DMS 273 (cell line): ENCODE data around the gene GDF15.
A peak's percentile ranks its signal among the peaks of the same experiment; 100 is the strongest.
"Not testable (repeated sequence)": the region's sequence is repeated elsewhere in the genome, so short reads cannot be mapped to it uniquely, and the experiment has no call there.

ENCODE experiments used
- DNase-seq: peaks from one replicate; lab custom pipeline; 2025; ENCODE audit not compliant: unreplicated experiment; lab: John Stamatoyannopoulos, UW

The GDF15 gene

DNA sequence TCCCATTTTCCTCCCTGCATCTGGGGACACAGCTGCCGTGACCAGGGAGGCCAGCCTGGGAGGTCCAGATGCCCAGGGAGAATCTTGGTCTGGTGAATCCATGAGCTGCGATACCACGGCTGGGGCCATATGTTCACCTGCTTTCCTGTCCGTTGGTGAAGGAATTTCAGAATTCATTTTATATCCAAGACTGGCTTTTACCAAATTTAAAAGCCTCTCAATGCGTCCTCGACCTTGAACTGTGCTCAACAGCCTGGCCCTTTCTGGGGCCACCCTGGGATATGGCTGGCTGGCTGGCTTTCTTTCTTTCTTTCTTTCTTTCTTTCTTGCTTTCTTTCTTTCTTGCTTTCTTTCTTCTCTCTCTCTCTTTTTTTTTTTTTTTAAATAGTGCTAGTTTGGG, 22.2 kb upstream of the GDF15 start:
- peak; percentile 53 for DNase-seq

DNA sequence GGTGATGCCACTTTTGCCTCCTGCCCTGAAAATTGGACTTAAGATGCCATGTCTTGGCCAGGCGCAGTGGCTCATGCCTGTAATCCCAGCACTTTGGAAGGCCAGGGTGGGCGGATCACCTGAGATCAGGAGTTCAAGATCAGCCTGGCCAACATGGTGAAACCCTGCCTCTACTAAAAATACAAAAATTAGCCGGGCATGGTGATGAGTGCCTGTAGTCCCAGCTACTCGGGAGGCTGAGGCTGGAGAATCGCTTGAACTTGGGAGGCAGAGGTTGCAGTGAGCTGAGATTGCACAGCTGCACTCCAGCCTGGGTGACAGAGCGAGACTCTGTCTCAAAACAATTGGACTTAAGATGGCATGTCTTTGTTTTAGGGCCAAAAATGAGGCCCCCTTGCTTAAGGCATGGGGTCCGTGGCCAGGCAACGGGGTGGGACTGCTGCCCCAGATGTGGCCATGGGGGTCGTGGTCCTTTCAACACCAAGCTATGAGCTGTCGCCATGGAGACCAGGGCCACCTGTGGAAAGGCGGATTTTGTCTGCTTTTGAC, 21.6 kb upstream of the GDF15 start:
- not testable (repeated sequence) for DNase-seq

DNA sequence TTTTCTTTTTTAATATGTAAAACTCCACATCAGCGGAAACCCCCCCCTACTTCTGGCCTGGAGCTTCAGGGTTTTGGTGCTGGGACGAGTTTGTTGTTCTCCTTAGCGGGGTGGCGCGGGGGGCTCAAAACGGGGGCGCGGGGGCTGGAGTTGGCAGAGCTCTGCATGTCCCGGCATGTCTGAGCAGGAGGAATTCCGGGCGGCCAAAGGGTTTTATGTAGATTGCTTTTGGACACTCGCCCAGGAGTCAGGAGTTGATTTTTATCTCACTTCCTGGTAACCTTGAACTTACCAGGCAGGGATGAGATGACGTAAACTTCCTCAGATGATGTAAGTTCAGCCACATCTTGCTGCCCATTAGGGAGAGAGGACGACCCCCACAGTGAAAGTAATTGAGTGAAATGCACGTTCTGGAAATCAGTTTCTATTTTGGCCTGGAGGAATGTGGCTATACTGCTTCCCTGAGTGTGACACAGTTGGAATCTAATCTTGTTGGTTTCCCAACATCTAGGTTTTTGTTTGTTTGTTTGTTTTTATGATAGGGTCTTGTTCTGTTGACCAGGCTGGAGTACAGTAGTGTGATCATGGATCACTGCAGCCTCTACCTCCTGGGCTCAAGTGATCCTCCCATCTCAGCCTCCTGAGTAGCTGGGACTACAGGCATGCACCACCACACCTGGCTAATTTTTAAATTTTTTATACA, 21.0 kb upstream of the GDF15 start:
- peak; percentile 94 for DNase-seq

DNA sequence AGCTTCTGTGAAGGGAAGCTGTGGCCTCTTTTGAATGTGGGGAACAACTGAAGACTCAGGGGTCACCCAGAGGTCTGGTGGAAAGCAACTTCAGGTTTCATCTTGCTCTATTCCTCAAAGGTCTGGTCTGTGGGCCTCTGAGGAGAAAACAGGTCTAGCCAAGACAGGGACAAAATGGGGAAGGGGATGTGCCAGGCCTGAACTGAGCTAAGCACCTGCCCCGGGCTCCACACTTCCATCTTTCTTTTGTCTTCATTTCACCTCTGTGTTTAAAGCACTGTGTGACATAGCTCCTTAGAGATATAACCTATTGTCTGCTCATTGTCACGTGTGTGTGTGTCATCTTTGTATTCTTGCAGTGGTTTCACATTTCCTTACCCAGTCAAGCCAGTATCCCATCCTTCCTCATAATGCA, 19.9 kb upstream of the GDF15 start:
- DNase-seq, result no peak

DNA sequence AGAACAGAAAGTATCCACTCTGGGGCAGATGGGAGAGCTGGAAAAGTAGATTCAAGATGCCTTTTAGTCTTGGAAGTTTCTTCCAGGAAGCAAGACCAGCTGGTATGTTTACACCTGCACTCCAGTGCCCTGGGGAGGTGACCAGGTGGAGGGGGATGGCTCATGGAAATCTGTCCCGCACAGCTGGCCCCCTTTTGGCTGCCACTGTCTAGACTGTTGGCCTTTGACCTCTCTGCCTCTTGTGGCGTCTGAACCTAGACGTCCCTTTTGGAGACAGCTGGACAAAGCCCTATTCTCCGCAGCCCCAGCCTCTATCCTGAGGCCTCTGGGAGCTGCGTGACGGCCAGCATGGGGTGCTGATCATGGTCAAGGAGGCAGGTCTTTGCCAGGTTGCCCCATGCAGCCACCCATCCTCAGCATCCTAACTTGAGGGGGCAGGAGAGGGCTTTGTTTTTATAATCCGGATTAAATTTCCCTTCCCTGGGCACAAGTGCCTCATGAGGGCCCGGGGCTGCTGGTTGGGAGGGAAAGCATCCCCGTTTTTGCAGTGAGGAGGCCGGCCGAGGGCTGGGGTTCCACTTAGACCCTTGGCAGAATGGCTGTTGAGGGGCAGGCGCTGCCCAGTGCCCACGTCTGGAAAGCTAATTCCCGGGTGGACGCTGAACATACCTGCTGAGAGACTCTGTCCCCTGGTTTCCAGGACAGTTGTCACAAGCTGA, 17.3 kb upstream of the GDF15 start:
- no peak for DNase-seq

DNA sequence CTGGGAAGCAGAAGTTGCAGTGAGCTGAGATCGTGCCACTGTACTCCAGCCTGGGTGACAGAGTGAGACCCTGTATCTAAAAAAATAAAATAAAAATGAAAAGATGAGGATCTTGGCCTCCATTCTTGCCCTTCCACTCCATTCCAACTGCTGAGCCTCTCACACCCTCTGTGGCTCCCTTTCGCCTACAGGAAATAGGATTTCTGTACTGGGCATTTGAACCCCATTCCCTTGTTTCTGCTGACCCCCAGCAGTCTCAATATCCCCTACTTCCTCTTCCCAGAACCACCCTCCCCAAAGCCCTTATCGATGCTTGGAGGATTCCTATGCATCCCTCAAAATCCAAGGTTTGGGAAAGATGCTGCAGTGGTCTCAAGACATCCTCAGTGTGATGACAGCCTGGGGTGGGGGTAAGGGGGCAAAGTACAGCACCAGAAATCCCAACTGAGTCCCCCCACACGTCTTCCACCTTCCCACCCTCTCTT, 12.5 kb upstream of the GDF15 start:
- DNase-seq, result no peak

DNA sequence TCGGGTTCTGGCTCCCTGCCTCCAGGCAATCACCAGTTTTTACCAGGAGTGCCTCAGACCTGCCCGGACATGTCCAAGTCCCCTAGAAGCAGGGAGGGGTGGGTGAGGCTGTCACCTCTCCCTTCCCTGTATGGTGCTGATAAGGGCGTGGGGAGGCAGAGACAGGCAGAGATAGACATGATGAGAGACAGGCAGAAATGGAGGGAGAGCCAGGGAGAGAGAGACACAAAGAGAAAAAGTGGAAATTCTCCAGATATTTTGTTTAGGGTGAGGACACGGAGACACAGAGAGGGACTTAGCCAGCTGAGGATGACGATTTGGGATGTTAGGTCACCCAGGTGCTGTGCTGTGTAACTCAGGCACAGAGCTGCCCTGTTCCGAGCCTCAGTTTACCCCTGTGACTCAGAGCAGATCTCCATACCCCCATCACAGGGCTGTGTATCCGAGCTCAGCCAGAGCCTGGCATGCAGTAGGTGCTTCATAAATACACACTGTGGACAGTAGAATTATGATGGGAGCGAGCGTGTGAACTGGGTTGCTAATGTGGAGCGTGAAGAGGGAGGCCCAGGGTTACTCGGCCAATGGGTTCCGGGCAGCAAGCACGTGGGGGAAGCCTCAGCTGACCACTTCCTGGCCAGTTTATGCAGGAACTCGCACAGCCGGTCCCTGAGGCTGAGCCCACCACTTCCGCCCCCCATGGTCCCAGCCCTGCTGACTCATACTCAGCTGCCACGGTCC, 11.9 kb upstream of the GDF15 start:
- peak; percentile 56 for DNase-seq

DNA sequence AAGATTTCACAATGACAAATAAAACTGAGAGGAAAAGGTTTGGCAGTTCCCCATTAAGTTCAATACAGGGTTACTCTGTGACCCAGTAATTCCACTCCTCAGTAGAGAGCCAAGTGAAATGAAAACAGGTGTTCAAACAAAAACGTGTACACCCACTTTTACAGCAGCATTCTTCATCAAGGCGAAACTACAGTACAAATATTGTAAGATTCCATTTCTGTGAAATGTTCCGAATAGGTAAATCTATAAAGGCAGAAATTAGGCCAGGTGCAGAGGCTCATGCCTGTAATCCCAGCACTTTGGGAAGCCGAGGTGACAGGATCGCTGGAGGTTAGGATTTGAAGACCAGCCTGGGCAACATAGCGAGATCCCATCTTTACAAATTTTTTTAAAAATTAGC, 8.9 kb upstream of the GDF15 start:
- no peak for DNase-seq

DNA sequence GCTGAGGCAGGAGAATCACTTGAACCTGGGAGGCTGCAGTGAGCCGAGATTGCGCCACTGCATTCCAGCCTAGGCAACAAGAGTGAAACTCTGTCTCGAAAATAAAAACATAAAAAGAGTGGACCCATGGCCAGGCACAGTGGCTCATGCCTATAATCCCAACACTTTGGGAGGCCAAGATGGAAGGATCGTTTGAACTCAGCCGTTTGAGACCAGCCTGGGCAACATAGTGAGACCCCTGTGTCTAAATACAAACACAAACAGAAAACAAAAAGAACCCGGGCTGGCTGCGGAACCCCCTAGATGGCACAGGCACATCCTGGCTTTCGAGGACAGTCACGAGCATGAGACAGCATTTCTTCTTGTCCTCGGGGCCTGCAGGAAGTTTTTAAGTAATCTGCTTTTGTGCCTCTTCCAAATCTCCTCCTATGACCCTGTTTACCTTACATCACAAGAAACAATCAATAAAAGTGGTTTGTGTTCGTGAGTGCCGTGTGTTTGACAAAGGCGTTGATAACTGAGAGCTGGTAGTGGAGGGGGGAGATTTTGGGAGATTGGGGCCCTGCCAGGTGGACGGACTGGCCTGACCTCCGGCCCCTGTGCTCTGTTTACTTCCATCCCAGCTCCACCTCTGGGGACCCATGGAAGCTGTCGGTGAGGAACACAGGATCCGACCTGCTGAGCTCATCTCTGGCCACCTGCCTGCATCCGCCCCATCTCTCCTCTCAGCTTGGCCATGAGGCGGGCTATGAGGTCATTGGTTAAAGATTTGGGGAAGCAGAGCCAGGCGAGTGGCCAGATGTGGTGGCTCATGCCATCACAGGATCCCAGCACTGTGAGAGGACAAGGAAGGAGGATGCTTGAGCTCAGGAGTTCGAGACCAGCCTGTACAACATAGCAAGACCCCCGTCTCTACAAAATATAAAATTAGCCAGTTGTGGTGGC, 5.9 kb upstream of the GDF15 start:
- peak; percentile 86 for DNase-seq

DNA sequence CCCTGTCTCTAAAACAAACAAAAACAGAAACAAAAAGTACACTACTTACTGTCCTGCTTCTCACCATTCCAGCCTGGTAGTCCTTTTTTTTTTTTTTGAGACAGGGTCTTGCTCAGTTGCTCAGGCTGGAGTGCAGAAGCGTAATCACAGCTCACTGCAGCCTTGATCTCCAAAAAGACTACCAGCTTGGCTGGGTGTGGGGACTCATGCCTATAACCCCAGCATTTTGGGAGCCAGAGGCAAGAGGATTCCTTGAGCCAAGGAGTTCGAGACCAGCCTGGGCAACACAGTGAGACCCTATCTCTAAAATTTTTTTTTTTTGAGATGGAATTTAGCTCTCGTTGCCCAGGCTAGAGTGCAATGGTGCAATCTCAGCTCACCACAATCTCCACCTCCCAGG, 5.1 kb upstream of the GDF15 start:
- no peak for DNase-seq

DNA sequence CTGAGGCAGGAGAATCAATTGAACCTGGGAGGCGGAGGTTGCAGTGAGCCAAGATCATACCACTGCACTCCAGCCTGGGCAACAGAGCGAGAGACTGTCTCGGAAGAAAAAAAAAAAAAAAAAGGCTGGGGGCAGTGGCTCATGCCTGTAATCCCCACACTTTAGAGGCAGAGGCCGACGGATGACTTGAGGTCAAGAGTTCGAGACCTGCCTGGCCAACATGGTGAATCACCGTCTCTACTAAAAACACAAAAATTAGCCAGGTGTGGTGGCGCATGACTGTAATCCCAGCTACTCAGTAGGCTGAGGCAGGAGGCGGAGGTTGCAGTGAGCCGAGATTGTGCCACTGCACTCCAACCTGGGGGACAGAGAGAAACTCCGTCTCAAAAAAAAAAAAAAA, 2.3 kb upstream of the GDF15 start:
- DNase-seq, result not testable (repeated sequence)

DNA sequence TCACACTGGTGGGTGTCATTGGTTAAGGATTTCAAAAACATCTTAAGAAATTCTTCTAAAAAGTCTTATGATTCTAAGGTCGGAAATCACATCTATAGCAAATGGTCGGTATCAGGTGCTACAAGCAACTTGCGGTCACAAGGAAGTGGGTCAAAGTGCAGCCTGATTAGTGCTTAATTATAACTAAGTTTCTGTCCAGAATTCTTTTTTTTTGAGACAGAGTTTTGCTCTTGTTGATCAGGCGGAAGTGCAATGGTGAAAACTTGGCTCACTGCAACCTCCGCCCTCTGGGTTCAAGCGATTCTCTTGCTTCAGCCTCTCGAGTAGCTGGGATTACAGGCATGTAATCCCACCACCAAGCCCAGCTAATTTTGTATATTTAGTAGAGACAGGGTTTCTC, 1.2 kb upstream of the GDF15 start:
- no peak for DNase-seq

DNA sequence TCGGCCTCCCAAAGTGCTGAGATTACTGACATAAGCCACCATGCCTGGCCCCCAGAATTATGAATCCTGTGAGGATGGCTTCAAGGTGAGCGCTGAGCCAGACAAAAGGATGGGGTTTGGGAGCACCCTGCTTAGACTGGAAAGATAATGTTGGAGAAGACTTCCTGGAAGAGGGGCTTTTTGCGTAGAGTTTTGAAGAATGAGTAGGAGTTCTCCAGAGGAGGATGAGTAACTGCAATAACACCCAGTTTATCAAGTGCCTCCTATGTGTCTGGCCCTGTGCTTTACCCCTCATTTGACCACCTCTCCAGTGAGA, 641 bp upstream of the GDF15 start:
- DNase-seq, result no peak

DNA sequence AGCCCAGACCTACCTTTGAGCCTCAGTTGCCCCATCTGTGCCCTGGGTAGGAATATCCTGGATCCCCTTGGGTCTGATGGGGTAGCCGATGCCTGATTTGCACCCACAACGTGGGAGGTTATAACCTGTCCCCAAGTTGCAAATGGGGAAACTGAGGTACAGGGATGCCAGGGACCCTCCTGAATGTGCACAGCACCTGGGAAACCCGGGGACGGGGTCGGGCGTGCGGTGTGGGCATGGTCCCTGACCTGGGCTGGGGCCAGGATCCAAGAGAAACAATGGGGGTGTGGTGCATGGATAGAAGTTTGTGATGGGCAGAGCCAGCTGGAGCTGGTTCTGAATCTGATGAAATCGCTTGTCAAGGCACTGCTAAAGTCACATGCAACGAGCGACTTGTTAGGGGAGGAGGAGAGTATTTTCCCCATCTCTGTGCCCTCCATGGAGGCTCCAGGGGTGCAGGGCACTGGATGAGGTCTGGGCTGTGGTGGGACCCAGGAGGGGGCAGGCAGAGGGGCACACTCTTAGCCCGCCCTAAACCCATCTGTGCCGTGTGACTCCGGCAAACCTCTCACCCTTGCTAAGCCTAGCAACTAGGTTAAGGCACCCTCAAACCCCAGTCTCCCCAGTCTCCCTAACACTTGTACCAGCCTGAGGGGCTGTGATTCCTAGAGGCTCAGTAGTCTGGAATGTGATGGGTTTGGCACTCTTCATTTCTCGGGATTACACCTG, 749 bp downstream of the GDF15 start:
- no peak for DNase-seq

DNA sequence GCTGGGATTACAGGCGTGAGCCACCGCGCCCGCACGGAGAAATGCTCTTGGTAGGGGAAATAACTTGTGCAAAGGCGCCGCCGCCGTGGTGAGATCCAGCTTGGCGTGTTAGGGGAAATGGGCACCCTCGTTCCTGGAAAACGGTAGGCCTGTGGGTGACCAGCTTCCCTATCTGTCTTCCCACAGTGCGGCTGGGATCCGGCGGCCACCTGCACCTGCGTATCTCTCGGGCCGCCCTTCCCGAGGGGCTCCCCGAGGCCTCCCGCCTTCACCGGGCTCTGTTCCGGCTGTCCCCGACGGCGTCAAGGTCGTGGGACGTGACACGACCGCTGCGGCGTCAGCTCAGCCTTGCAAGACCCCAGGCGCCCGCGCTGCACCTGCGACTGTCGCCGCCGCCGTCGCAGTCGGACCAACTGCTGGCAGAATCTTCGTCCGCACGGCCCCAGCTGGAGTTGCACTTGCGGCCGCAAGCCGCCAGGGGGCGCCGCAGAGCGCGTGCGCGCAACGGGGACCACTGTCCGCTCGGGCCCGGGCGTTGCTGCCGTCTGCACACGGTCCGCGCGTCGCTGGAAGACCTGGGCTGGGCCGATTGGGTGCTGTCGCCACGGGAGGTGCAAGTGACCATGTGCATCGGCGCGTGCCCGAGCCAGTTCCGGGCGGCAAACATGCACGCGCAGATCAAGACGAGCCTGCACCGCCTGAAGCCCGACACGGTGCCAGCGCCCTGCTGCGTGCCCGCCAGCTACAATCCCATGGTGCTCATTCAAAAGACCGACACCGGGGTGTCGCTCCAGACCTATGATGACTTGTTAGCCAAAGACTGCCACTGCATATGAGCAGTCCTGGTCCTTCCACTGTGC, 2.4 kb downstream of the GDF15 start:
- peak; percentile 91 for DNase-seq

DNA sequence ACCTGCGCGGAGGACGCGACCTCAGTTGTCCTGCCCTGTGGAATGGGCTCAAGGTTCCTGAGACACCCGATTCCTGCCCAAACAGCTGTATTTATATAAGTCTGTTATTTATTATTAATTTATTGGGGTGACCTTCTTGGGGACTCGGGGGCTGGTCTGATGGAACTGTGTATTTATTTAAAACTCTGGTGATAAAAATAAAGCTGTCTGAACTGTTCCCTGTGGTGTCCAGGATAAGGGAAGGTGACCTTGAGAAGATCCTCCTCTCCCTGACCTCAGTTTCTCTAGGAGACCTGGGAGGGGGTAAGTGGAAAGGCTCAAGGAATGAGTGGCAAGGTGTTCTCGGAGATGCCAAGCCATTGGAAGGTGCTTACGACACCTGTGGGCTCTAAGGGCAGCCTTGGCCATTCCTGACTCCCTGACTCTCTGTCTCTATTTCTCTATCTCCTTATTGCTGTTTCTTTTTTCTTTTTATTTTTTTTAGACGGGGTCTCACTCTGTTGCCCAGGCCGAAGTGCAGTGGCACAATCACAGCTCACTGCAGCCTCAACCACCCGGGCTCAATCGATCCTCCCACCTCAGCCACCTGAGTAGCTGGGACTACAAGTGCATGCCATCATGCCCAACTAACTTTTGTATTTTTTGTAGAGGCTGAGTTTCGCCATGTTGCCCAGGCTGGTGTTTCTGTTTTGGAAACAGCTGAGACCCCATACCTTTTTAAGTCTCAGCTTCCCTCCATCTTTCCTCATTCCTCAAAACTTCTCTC, 3.2 kb downstream of the GDF15 start:
- no peak for DNase-seq

DNA sequence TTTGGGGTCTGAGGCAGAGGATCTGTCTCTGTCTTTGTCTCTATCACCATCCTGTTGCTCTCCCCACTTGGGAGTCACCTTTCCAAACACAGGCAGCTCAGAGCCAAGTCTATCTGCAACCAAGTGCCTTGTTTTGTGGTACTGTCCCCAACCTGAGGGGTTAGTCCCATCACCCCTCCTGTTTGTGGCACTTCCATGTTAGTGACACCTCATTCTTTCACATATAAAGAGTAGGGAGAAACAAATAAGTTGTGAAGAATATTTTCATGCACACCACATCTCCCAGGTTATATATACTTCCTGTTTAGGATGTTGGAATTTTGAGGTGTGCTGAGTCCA, 3.7 kb downstream of the GDF15 start:
- DNase-seq, result no peak

DNA sequence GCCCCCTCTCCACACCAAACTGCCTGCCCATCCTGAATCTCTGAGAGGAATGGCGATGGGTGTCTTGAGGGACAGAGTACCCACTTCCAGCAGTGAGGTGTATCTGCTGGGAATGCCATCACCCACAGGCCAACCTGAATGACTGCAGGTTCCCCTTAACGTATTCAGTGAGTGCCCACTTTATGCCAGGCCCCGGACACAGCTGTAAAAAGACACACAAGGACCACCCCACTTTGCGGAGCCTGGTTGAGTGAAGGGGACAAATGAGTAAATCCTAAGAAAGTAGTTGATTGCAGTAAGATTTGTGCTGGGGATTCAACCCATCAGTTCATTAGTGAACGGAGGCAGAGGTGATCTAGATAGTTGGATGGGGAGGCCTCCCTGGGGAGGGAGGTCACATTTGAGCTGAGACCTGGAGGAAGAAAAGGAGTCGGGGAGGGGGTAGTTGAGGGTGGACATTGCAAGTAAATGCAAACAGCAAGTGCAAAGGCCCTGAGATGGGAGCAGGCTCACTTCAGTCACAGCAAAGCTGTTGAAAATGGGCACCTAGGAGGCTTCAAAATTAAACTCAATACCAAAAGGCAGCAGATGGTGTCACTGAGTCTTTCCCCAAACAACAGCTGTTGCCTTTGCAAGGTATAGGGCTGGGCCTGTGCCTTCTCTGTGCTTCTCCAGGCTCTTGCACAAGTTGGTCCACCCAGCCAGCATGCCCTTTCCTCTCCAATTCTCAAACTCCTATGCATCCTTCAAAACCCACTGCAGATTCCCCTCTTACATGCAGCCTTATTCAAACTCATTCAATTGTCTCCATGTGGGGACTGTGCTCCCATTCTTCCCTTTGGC, 4.3 kb downstream of the GDF15 start:
- peak; percentile 95 for DNase-seq
